Neural progenitor cell (in vitro differentiated cells): ENCODE results near the gene NHERF1. TPM values are rescaled to one million over a fixed set of nuclear protein-coding genes. Genes with fewer than 3 reads are reported as not detected.

Experiments
- DNase-seq: peaks from one replicate; pipeline ENCODE4 v3.0.0-alpha.2; 2016; ENCODE audit warnings: low spot score
- H2AFZ ChIP-seq: fragments of 200-600 bp; sonication (generic); replicated peaks from 2 replicates; pipeline ENCODE4 v1.6.1; 2016; ENCODE audit warnings: antibody characterized with exemption
- H3F3A ChIP-seq: fragments of 200-600 bp; sonication (generic); 2 replicates; pipeline ENCODE4 v1.6.1; 2016; ENCODE audit warnings: antibody characterized with exemption, low read depth
- H3K27ac ChIP-seq: fragments of 200-600 bp; sonication (generic); 2 replicates; pipeline ENCODE4 v1.5.1; 2016; ENCODE audit warnings: mild to moderate bottlenecking
- H3K27me3 ChIP-seq: fragments of 200-600 bp; sonication (generic); 2 replicates; pipeline ENCODE4 v1.6.1; 2016; ENCODE audit warnings: mild to moderate bottlenecking, moderate library complexity
- H3K36me3 ChIP-seq: fragments of 200-600 bp; sonication (generic); 2 replicates; pipeline ENCODE4 v1.5.1; 2016
- H3K4me1 ChIP-seq: fragments of 200-600 bp; sonication (generic); 2 replicates; pipeline ENCODE4 v1.6.1; 2016; ENCODE audit warnings: mixed run types
- H3K4me2 ChIP-seq: fragments of 200-600 bp; sonication (generic); 2 replicates; pipeline ENCODE4 v1.6.1; 2016
- H3K4me3 ChIP-seq: fragments of 200-600 bp; sonication (generic); 2 replicates; pipeline ENCODE4 v1.5.1; 2016
- H3K79me2 ChIP-seq: fragments of 200-600 bp; sonication (generic); 2 replicates; pipeline ENCODE4 v1.6.1; 2016; ENCODE audit warnings: low read depth
- H3K9ac ChIP-seq: fragments of 200-600 bp; sonication (generic); 2 replicates; pipeline ENCODE4 v1.6.1; 2016
- H3K9me3 ChIP-seq: fragments of 200-600 bp; sonication (generic); 2 replicates; pipeline ENCODE4 v1.5.1; 2016; ENCODE audit warnings: low read depth
- H4K20me1 ChIP-seq: fragments of 200-600 bp; sonication (generic); 2 replicates; pipeline ENCODE4 v1.6.1; 2016; ENCODE audit warnings: low read depth
- H3K27ac Mint-ChIP-seq: 3 replicates; pipeline ENCODE4 v1.8.0; 2021; ENCODE audit warnings: mixed read lengths
- H3K27me3 Mint-ChIP-seq: 2 replicates; pipeline ENCODE4 v1.8.0; 2022; ENCODE audit warnings: low read depth, mild to moderate bottlenecking, inconsistent platforms, moderate library complexity, mixed read lengths; ENCODE audit not compliant: insufficient read depth
- H3K36me3 Mint-ChIP-seq: 3 replicates; pipeline ENCODE4 v1.8.0; 2021; ENCODE audit warnings: mixed read lengths
- H3K4me1 Mint-ChIP-seq: 3 replicates; pipeline ENCODE4 v1.8.0; 2021; ENCODE audit warnings: mixed read lengths
- H3K4me3 Mint-ChIP-seq: 3 replicates; pipeline ENCODE4 v1.8.0; 2021; ENCODE audit warnings: mild to moderate bottlenecking, moderate library complexity, mixed read lengths
- H3K9me3 Mint-ChIP-seq: 3 replicates; pipeline ENCODE4 v1.8.0; 2020; ENCODE audit warnings: mixed read lengths
- EZH2 ChIP-seq: fragments of 200-600 bp; sonication (generic); IDR thresholded peaks from 2 replicates; pipeline ENCODE4 v1.6.1; 2017; ENCODE audit warnings: antibody characterized with exemption, mild to moderate bottlenecking, moderate library complexity
- EZH2phosphoT487 ChIP-seq: fragments of 200-600 bp; sonication (generic); IDR thresholded peaks from 2 replicates; pipeline ENCODE4 v1.6.1; 2017; ENCODE audit warnings: antibody characterized with exemption
- total RNA-seq: library from RNA; depleted of rRNA; stranded (reverse); fragments of >200 nt; gene quantifications from 2 replicates; pipeline ENCODE4 v1.2.3, GENCODE V29; 2015; ENCODE audit warnings: low replicate concordance
- TF ChIP-seq, protein P1 (sequence below): fragments of 200-600 bp; sonication (generic); IDR thresholded peaks from 2 replicates; pipeline ENCODE4 v1.5.1; 2017; ENCODE audit warnings: antibody characterized with exemption, mild to moderate bottlenecking

Gene NHERF1
- total RNA-seq, 1 donor from 2014 or later, result 27.1 TPM

DNA sequence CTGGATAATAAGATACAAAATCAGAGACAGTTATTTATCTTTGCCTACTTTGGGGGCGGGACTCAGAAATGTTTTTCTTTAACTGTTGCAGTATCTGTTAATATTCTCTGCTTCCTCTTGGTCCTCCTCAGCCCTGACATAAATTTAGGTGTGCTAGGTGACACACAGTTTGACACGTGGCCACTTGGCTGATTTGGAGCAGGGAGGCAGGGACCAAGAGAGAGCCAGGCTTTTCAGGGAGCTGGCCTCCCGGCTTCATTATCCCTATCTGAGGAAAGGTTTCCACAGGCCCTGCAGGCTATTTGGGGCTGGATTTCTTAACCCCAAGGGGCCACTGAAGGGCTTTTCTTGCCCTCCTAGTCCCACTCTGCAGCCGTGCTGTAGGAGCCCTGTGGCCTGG lies 47.8 kb downstream of the NHERF1 start:
- peaks cover 7% of the 10 kb centered on the region for H3K36me3 Mint-ChIP-seq
- peaks cover 5% of the 10 kb centered on the region for H3K27me3 Mint-ChIP-seq
- peaks cover 3% of the 10 kb centered on the region for H3K4me1 Mint-ChIP-seq
- no peak overlapping the region for H2AFZ ChIP-seq
- H3K27me3 ChIP-seq, result no peaks in the 10 kb centered on the region
- no peak for DNase-seq
- TF ChIP-seq, protein P1, sequence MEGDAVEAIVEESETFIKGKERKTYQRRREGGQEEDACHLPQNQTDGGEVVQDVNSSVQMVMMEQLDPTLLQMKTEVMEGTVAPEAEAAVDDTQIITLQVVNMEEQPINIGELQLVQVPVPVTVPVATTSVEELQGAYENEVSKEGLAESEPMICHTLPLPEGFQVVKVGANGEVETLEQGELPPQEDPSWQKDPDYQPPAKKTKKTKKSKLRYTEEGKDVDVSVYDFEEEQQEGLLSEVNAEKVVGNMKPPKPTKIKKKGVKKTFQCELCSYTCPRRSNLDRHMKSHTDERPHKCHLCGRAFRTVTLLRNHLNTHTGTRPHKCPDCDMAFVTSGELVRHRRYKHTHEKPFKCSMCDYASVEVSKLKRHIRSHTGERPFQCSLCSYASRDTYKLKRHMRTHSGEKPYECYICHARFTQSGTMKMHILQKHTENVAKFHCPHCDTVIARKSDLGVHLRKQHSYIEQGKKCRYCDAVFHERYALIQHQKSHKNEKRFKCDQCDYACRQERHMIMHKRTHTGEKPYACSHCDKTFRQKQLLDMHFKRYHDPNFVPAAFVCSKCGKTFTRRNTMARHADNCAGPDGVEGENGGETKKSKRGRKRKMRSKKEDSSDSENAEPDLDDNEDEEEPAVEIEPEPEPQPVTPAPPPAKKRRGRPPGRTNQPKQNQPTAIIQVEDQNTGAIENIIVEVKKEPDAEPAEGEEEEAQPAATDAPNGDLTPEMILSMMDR, result no peak
- TF ChIP-seq EZH2, result no peak
- TF ChIP-seq EZH2phosphoT487, result no peak
- H3F3A ChIP-seq, result no peaks in the 10 kb centered on the region
- no peaks in the 10 kb centered on the region for H3K9me3 ChIP-seq
- H3K4me3 Mint-ChIP-seq, result no peak overlapping the region
- H4K20me1 ChIP-seq, result peaks cover 6% of the 10 kb centered on the region
- no peak overlapping the region for H3K27ac Mint-ChIP-seq
- no peaks in the 10 kb centered on the region for H3K4me1 ChIP-seq
- H3K27ac ChIP-seq, result no peak overlapping the region
- H3K9me3 Mint-ChIP-seq, result no peaks in the 10 kb centered on the region
- no peaks in the 10 kb centered on the region for H3K79me2 ChIP-seq
- H3K4me2 ChIP-seq, result no peak overlapping the region
- no peak overlapping the region for H3K4me3 ChIP-seq
- no peak overlapping the region for H3K9ac ChIP-seq
- no peaks in the 10 kb centered on the region for H3K36me3 ChIP-seq

DNA sequence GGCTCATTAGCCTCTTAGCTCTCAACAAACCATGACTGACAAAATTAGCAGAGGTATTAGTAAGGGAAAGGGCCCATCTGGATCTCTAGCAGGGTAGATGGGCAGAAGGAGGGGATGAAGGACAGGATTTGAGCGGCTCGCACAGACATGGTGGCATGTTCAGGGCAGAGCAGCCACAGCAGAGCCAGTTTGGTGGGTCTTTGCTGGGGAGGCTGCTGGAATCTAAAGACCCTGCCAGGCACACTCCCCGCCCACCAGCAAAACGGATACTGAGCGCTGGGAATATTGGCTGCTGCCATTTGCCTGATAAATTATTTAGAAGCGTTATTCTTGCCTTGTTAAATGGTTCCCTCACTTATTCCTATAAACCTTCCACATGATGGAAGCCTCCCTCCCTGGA lies 48.4 kb downstream of the NHERF1 start:
- H3K4me1 Mint-ChIP-seq, result no peaks in the 10 kb centered on the region
- no peaks in the 10 kb centered on the region for H3K36me3 ChIP-seq

GRCh38 chr17:74797824-74798223 lies 49.4 kb downstream of the NHERF1 start:
- Histone ChIP-seq H3K4me1 (no peaks in the 10 kb centered on the region), H3K4me2 (no peak overlapping the region), H3K79me2 (no peaks in the 10 kb centered on the region), H2AFZ (no peak overlapping the region), H3F3A (no peaks in the 10 kb centered on the region), H3K9ac (no peak overlapping the region), H4K20me1 (peaks cover 4% of the 10 kb centered on the region), H3K27ac (no peak overlapping the region), H3K36me3 (no peaks in the 10 kb centered on the region), H3K4me3 (no peak overlapping the region), H3K9me3 (no peaks in the 10 kb centered on the region), H3K27me3 (no peaks in the 10 kb centered on the region)
- Mint-ChIP-seq H3K9me3 (no peaks in the 10 kb centered on the region), H3K4me3 (no peak overlapping the region), H3K4me1 (no peaks in the 10 kb centered on the region), H3K36me3 (peaks cover 7% of the 10 kb centered on the region), H3K27ac (no peak overlapping the region), H3K27me3 (peaks cover 3% of the 10 kb centered on the region)
- TF ChIP-seq EZH2 (no peak), EZH2phosphoT487 (no peak)
- TF ChIP-seq, protein P1, result no peak
- no peak for DNase-seq

More for the DNA sequence above, 48.4 kb downstream of the NHERF1 start:
- peaks cover 7% of the 10 kb centered on the region for H3K36me3 Mint-ChIP-seq
- H3K27me3 ChIP-seq, result no peaks in the 10 kb centered on the region
- H3K4me3 Mint-ChIP-seq, result no peak overlapping the region
- H3K4me2 ChIP-seq, result no peak overlapping the region
- H3K4me3 ChIP-seq, result no peak overlapping the region
- H3K9me3 ChIP-seq, result no peaks in the 10 kb centered on the region
- H3K79me2 ChIP-seq, result no peaks in the 10 kb centered on the region
- H3K27ac Mint-ChIP-seq, result no peak overlapping the region
- H3K4me1 ChIP-seq, result no peaks in the 10 kb centered on the region
- no peak for DNase-seq
- peaks cover 4% of the 10 kb centered on the region for H4K20me1 ChIP-seq
- no peak for TF ChIP-seq EZH2
- TF ChIP-seq, protein P1, result no peak
- H3K27me3 Mint-ChIP-seq, result peaks cover 5% of the 10 kb centered on the region
- no peaks in the 10 kb centered on the region for H3K9me3 Mint-ChIP-seq
- no peak overlapping the region for H3K27ac ChIP-seq
- no peak overlapping the region for H3K9ac ChIP-seq
- H2AFZ ChIP-seq, result no peak overlapping the region
- no peaks in the 10 kb centered on the region for H3F3A ChIP-seq
